Fibroblast of skin of abdomen (primary cell): ENCODE data around the gene PSMD12.
"Not testable (repeated sequence)": the region's sequence is repeated elsewhere in the genome, so short reads cannot be mapped to it uniquely, and the experiment has no call there.

Source experiments
- DNase-seq: peaks from one replicate; pipeline ENCODE4 v3.0.0-alpha.2; 2013

Gene PSMD12

DNA sequence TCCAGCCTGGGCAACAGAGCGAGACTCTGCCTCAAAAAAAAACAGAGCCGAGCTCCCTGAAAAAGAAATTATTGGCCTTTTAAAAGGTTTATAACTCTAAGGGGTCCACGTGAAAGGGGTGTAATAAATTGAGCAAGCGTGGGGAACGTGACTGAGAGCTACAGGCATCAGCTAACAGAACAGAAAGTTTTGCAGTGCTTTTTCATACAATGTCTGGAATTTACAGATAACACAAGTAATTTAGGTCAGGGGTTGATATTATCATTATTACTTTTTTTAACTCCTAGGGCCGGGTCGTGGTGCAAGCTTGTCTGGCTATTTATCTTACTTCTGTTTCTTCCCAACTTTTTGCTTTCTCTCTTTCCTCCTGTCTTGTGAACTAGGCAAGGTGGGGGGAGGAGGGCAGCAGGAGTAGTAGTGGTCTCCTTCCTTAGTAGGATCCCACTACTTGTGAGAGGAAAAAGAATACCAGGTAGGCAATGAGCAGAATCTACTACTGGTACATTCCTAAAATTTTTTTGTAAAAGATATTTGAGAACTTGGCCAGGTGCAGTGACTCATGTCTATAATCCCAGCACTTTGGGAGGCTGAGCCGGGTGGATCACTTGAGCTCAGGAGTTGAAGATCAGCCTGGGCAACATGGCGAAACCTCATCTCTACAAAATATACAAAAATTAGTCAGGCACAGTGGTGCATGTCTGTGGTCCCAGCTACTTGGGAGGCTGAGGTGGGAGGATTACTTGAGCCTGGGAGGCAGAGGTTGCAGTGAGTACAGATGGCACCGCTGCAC is 60.7 kb downstream of the PSMD12 start:
- DNase-seq: not testable (repeated sequence)

DNA sequence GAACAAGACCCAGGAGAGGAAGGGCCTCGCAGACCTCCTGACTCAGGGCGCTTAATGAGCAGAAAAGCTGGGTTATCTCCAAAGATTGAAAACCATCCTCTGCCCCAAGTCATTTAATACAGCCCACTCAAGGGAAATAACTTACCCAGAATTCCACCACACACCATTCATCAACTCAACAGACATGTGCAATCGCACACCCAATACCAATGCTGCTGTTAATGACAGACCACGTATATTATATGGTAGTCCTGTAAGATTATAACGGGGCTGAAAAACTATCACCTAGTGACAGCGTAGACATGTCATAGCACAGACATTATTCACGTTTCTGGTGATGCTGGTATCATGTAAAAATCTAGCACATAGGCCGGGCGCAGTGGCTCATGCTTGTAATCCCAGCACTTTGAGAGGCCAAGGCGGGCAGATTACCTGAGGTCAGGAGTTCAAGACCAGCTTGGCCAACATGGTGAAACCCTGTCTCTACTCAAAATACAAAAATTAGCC is 68.9 kb downstream of the PSMD12 start:
- DNase-seq: no peak

DNA sequence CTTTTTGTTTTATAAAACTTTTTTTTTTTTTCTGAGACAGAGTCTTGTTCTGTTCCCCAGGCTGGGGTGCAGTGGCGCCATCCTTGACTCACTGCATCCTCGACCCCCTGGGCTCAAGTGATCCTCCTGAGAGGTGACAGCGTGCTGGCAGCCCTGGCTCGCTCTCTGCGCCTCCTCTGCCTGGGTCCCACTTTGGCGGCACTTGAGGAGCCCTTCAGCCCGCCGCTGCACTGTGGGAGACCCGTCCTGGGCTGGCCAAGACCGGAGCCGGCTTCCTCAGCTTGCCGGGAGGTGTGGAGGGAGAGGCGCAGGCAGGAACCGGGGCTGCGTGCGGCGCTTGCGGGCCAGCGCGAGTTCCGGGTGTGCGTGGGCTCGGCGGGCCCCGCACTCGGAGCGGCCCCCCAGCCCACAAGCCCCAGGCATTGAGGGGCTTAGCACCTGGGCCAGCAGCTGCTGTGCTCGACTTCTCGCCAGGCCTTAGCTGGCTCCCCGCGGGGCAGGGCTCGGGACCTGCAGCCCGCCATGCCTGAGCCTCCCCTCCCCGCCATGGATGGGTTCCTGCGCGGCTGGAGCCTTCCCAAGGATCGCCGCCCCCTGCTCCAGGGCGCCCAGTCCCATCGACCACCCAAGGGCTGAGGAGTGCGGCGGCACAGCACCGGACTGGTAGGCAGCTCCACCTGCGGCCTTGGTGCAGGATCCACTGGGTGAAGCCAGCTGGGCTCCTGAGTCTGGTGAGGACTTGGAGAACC is 71.8 kb downstream of the PSMD12 start:
- no peak for DNase-seq

DNA sequence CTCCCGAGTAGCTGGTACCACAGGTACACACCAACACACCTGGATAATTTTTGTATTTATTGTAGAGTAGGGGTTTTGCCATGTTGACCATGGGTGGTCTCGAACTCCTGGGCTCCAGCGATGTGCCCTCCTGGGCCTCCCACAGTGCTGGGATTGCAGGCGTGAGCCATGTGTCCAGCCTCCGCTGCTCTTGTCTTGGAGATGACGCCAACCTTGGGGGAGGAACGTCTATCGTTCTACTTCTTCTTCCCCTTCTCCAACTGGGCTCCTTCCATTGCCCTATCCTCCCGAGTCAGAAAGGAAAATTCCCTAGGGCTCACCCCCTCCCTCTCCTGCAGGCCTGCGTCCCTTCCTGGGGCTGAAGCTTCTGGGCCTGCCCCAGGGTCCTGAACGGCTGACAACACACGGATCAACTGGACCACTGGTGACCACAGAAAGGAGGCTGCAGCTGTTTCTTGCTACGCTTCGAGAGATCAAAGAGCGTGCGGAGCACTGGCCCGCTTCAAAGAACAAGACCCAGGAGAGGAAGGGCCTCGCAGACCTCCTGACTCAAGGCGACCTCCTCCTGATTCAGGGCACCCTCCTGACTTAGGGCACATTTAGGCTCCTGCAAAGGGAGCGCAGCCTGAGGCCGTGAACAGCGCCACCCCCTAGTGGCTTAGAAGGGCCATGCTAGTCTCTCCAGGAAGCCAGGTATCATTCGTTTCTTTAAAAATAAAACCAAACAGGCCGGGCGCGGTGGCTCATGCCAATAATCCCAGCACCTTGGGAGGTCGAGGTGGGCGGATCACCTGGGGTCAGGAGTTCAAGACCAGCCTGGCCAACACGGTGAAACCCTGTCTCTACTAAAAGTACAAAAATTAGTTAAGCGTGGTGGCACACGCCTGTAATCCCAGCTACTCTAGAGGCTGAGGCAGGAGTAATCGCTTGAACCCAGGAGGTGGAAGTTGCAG is 72.8 kb downstream of the PSMD12 start:
- peak; percentile 48 for DNase-seq

DNA sequence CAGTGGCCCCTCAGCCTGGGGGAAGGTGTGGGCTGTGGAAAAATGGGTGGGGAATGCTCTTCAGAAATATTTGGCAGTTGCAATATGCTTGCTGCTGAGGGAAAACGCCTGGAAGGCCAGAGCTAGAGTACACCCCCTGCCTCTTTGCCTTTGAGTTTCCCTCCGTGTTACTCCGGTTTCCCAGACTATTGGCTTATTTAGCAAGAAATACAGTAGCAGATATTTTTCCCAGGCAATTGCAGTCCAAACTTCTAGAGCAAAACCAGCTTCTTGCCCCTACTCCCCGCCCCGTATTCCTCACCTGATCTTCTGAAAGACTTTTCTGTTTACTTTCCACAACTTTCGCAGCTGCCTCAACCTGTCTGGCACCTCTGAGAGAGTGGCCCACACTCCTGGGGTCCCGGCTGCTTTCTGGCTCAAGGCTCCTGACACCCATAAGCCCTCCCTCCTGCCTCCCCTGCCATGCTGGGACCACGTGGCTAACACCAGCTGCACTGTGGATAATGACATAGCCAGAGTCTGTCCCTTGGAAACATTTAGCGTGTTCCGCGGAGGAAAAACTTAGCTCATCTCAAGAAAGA is 75.6 kb downstream of the PSMD12 start:
- DNase-seq: no peak

DNA sequence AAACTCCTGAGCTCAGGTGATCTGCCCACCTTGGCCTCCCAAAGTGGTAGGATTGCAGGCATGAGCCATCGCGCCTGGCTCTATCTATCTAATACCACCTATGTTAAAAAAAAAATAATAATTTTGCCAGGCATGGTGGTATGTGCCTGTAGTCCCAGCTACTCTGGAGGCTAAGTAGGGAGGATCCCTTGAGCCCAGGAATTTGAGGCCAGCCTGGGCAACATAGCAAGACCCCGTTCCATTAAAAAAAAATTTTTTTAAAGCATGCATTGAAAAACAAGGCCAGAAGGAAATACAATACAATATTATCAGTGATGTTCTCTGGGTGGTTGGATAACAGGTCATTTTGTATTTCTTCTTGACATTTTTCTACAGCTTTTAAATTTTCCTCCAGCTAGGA is 76.1 kb downstream of the PSMD12 start:
- no peak for DNase-seq

DNA sequence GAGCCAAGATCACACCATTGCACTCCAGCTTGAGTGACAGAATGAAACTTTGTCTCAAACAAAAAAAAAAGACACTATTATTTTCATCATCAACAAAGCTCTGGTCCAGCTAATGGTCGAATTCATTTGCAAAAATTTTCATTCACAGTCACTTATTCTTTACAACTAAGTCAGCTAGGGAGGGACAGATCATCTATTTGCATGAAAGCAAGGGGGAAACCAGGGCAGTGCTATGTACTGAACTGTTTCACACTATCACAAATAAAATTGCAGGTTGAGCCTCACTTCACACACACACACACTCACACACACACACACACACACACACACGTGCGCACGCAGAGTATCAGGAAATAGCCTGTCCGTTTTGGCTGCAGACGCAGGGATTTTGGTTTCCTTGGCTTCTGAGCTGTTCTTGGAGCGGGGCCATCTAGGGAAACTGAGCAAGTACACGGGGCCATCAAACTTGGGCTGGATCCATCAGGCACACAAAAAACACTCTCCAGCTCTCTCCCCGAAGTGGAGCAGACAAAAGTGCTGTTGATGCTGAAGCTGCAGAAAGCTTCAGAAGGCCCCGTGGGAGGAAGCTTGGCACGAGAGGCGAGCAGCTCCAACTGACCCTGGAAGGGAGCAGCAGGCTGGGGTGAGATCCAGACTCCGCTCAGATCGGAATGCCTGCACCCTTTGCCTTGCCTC is 77.0 kb downstream of the PSMD12 start:
- DNase-seq: peak; percentile 42
